GM21619 (cell line): ENCODE measurements around the gene TAS2R38.

ENCODE experiments used
- ATAC-seq: cut with Tn5 transposase; IDR thresholded peaks from one replicate; pipeline ENCODE4 v1.9.1; 2021; ENCODE audit not compliant: unreplicated experiment

Gene TAS2R38

GRCh38 chr7:141976524-141977245, 3.1 kb upstream of the TAS2R38 start:
- ATAC-seq, result peak; percentile 7

GRCh38 chr7:141975806-141976523, 2.4 kb upstream of the TAS2R38 start:
- peak; percentile 82 for ATAC-seq

DNA sequence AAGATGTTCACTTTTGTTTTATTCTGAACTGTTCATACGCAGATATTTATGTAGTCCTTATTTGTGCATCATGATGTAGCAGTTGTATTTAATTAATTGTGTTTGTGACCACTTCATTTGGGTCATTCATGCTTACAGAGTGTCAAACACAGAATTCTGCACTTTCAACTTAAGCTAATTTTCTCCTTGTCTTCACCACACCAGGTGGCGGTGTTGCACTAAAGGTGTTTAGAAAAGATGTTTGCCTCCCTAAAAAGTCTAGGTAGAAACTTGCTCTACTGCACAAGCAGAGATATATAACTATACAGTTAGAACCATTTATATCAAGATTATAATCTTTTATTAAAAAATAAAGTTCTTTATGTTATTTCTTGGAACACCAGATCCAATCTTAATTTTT, 1.3 kb upstream of the TAS2R38 start:
- ATAC-seq, result no peak

DNA sequence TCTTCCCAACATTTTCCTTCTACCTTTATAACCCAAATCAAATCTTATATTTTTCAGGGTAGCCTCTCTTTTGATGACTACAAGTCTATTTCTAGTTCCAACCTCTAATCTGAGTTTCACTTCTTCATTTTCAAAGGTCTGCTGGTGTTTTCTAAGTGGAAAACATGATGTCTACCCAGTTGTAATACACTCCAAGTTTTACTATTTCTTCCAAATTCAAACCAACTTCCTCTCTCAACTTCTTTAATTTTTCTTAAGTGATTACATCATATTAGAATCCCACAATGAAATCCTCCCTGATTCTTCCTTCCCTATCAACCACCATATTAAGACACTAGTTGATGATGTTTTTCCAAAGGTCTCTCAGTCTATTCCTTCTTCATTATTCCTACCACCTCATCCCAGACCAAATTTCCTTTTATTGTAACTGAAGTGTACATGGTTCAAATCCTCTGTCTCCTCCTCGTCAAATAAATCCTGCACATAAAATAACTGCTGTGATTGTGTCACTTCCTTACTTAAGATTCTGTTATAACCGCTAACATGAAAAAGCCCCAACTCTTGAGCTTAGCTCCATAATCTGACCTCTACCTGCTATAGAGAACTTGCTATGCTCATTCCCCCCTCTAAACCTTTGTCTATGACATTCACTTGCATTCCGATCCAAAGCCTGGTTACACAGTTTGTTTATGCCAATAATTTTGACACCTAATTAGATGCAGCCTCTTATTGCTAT, 12.7 kb downstream of the TAS2R38 start:
- no peak for ATAC-seq

GRCh38 chr7:141956084-141956483, 17.5 kb downstream of the TAS2R38 start:
- no peak for ATAC-seq

DNA sequence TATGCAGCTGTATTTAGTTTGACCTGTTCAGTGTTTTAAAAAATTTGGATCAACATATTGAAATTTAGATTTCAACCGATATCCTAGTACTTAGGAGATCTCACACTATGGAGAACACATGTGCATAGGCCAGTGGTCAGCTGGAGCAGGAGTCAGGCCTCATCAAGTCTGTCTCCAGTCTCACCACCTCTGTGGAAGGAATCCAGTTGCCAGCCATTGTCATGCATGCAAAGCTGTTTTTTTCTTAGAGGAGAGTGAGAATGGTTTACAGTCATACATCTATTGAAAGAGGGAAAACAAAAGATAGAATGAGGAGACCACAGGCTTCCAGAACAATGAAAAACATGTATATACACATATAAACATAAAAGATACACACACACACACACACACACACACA, 19.2 kb downstream of the TAS2R38 start:
- no peak for ATAC-seq

GRCh38 chr7:141952461-141952860, 21.1 kb downstream of the TAS2R38 start:
- ATAC-seq, result no peak

DNA sequence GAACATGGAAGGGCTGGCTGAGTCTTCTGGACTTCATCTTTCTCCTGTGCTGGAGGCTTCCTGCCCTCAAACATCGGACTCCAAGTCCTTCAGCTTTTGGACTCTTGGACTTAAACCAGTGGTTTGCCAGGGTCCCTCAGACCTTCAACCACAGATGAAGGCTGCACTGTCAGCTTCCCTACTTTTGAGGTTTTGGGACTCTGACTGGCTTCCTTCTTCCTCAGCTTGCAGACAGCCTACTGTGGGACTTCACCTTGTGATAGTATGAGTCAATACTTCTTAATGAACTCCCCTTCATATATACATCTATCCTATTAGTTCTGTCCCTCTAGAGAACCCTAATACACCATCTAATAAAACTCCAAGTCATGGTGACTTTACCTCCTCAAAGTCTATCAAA, 22.8 kb downstream of the TAS2R38 start:
- ATAC-seq, result no peak

GRCh38 chr7:141949911-141950310, 23.7 kb downstream of the TAS2R38 start:
- no peak for ATAC-seq

DNA sequence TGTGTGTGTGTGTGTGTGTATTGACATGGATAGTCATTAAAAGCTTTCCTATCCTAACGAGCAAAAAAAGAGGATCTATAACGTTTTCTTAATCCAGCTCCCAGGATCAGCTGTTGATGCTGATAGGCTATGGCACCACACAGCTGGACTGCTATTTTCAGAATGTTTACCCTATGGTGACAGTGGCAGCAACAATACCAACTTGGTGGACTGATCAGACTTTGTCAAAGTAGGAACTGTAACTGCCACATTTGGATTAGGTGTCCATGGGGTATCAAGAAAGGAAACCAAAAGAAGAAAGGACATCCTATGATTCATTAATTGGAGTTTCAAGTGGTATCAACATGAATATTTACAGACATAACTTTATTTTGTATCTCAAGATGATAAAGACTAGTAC, 24.1 kb downstream of the TAS2R38 start:
- no peak for ATAC-seq

GRCh38 chr7:141949021-141949420, 24.6 kb downstream of the TAS2R38 start:
- no peak for ATAC-seq

GRCh38 chr7:141946796-141947195, 26.8 kb downstream of the TAS2R38 start, which contains the start of gene CLEC5A:
TSS of gene CLEC5A (minus strand) at chr7:141946974. CDS start at chr7:141946292, 682 bp downstream.
- no peak for ATAC-seq

- ATAC-seq, result no peak
These were observed 28.2 kb downstream of the TAS2R38 start for GRCh38 chr7:141945356-141945755.

DNA sequence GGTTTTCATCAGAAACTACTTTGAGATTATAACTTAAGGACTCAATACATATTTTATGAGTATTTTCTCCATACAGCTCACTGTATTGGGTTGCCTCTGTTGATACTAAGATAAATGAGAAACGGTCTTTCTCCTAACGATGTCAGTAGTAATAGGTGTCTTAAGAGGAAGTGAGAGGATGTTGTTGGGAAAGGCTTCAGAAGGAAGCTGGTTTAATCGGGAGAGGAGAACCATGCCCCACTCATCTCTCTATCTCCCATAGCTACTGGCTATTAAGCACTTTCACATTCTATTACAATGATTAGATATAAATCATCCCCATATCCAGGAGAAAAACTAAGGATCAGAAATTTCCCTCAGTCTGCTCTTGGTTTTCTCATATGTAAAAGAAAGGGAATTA, 28.8 kb downstream of the TAS2R38 start:
- no peak for ATAC-seq

DNA sequence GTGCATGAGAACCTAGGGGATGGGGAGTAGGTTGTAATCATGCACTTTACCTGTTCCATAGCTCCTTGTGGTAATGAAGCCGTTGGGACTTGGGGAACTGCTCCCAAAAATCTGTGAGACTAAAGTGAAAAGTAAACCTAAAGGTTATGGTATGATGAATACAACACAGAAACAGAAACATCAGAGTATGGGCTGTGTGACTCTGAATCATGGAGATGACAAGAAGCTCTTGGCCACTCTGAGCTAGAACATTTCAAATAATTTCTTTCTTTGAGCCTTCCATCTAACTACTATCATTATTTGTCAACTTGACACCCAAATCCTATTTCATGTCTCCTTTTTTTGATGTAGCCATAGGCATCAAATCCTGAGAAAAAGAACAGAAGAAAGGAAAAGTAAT, 29.7 kb downstream of the TAS2R38 start:
- no peak for ATAC-seq

GRCh38 chr7:141941075-141941474, 32.5 kb downstream of the TAS2R38 start:
- no peak for ATAC-seq

GRCh38 chr7:141930211-141930610, 43.4 kb downstream of the TAS2R38 start:
- no peak for ATAC-seq

- no peak for ATAC-seq
These were observed 44.8 kb downstream of the TAS2R38 start for GRCh38 chr7:141928845-141929195.

- no peak for ATAC-seq
These were observed 45.3 kb downstream of the TAS2R38 start for GRCh38 chr7:141928146-141928844.
